ENCODE results near the gene RIC8B. TPM values are rescaled to one million over a fixed set of nuclear protein-coding genes. Genes with fewer than 3 reads are reported as not detected.
"Not testable (repeated sequence)": the region's sequence is repeated elsewhere in the genome, so short reads cannot be mapped to it uniquely, and the experiment has no call there.

RIC8B gene
- polyA plus RNA-seq (2012; ENCODE audit: low read depth, missing spikeins), result 3.4 TPM

DNA sequence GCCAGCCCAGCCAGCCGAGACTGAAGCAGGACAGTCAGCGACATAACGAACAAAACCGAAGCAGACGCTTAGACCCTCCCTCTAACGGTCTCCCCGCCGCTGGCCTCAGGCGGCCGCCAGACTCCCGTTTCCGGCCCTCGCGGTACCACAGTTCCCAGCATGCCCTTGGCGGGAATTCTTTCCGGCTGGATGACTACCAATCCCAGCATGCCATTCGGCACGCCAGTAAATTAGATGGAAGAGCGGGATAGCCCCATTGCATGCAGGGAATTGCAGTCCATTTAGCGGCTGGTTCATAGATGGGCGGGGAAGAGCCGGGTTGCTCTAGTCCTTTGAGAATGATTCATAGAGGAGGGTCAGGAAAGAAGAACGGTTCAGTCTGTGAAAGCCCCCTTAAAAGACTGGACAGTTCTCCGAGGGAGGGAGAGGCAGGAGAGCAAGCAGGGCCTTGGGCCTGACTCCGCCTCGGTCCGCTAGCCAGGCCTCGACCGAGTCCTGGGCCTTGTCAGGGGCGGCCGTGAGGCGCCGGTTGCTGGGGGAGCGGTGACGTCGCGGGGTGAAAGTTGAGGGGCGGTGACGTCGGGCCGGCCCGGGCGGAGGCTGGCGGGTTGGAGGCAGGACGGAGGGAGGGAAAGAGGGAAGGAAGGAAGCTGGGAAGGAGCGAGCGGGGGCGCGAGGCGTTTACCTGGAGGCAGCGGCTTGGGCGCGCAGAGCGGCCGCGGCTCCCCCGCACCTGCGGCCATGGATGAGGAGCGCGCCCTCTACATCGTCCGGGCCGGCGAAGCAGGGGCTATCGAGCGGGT lies at the start of gene RIC8B:
Gene RIC8B, plus strand, starts transcription at position 678 of the 803 bp plus-strand sequence. Its CDS starts 64 bp downstream, at position 742.
- FAIRE-seq (peak; percentile 97), DNase-seq (ENCODE audit: insufficient read length, low spot score) (peak; percentile 74)
- TF ChIP-seq PAX5 (IDR thresholded peaks at IDR 0.05; ENCODE audit: insufficient read depth, low read length, severe bottlenecking), result peak; percentile 86
- TF ChIP-seq POLR2A (IDR thresholded peaks at IDR 0.05; ENCODE audit: low read depth, low read length), result no peak; the same call in 1 of the 2 replicates
- 0 out of 2 replicates have a peak, but pooled peaks have one; percentile 20 for TF ChIP-seq POU2F2 (IDR thresholded peaks at IDR 0.05; ENCODE audit: low read depth, low read length)
- peak; percentile 21; the same call in 1 of the 2 replicates for TF ChIP-seq TAF1 (IDR thresholded peaks at IDR 0.05; ENCODE audit: low read depth, low read length)

DNA sequence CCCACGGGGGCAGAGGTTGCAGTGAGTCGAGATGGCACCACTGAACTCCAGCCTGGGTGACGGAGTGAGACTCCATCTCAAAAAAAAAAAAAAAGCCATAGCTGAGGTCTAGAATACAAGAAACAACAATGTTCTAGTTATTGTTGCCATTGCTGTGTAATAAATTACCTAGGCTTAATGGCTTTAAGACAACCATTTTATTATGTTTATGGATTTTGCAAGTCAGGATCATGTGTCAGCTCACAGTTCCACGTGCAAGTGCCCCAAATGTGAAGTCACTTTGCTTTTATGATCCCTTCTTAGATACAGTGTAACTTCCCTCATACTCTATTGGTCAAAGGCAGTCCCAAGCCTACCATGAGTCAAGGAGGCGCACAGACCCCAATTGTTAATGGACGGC lies 49.5 kb upstream of the RIC8B start:
- TF ChIP-seq POU2F2 (IDR thresholded peaks at IDR 0.05; ENCODE audit: low read depth, low read length) (no peak), POLR2A (IDR thresholded peaks at IDR 0.05; ENCODE audit: low read depth, low read length) (no peak), POLR2AphosphoS5 (IDR thresholded peaks at IDR 0.05; ENCODE audit: low read depth, low read length) (no peak), SPI1 (IDR thresholded peaks at IDR 0.05; ENCODE audit: low read depth, low read length) (no peak), TAF1 (IDR thresholded peaks at IDR 0.05; ENCODE audit: low read depth, low read length) (no peak), PAX5 (IDR thresholded peaks at IDR 0.05; ENCODE audit: insufficient read depth, low read length, severe bottlenecking) (no peak)
- DNase-seq (ENCODE audit: insufficient read length, low spot score) (no peak), FAIRE-seq (no peak)

GRCh38 chr12:106726603-106727202 lies 47.8 kb upstream of the RIC8B start:
- DNase-seq (ENCODE audit: insufficient read length, low spot score); FAIRE-seq: not testable (repeated sequence)

DNA sequence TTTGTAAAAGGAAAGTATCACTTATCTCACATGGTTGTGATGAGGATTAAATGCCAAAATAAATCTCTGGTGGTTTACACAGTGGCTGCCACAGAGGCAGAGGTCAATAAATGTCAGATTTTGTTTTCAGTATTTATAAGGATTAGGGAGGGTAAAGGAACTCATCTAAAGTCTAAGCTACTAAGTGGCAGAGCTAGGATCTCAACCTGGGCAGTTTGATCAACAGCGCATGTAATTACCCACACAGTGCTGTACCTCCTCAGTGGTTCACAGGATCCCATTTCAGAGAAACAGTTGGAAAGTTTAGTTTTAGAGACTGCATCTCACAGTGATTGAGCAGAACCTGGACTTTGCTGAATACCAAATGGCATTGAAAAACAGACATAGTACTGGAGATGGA lies 44.9 kb upstream of the RIC8B start:
- no peak for TF ChIP-seq POLR2A (IDR thresholded peaks at IDR 0.05; ENCODE audit: low read depth, low read length)
- no peak for TF ChIP-seq PAX5 (IDR thresholded peaks at IDR 0.05; ENCODE audit: insufficient read depth, low read length, severe bottlenecking)
- DNase-seq (ENCODE audit: insufficient read length, low spot score), result no peak
- no peak for FAIRE-seq

- no peak for DNase-seq (ENCODE audit: insufficient read length, low spot score)
- FAIRE-seq, result no peak
- TF ChIP-seq SPI1 (IDR thresholded peaks at IDR 0.05; ENCODE audit: low read depth, low read length) (no peak), TAF1 (IDR thresholded peaks at IDR 0.05; ENCODE audit: low read depth, low read length) (no peak), POLR2A (IDR thresholded peaks at IDR 0.05; ENCODE audit: low read depth, low read length) (no peak), POLR2AphosphoS5 (IDR thresholded peaks at IDR 0.05; ENCODE audit: low read depth, low read length) (no peak), PAX5 (IDR thresholded peaks at IDR 0.05; ENCODE audit: insufficient read depth, low read length, severe bottlenecking) (no peak), POU2F2 (IDR thresholded peaks at IDR 0.05; ENCODE audit: low read depth, low read length) (no peak)
Measured at GRCh38 chr12:106732890-106733289, 41.6 kb upstream of the RIC8B start.

DNA sequence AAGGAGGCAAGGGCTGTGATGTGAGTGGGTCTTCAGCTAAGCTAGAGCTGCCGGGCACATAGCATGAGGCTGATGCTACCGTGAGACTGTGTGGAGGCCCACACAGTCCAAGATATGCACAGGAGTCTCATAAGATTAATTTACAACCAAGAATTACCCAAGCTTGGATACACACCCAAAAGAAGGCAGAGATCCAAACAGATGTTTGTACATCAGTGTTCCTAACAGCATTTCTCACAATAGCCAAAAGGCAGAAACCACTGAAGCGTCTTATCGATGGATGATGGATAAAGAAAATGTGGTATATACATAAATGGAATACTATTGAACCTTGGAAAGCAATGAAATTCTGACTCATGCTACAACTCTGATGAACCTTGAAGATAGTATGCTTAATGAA lies 40.8 kb upstream of the RIC8B start:
- DNase-seq (ENCODE audit: insufficient read length, low spot score) (no peak), FAIRE-seq (no peak)
- TF ChIP-seq TAF1 (IDR thresholded peaks at IDR 0.05; ENCODE audit: low read depth, low read length) (no peak), SPI1 (IDR thresholded peaks at IDR 0.05; ENCODE audit: low read depth, low read length) (no peak), POLR2A (IDR thresholded peaks at IDR 0.05; ENCODE audit: low read depth, low read length) (no peak), PAX5 (IDR thresholded peaks at IDR 0.05; ENCODE audit: insufficient read depth, low read length, severe bottlenecking) (no peak), POLR2AphosphoS5 (IDR thresholded peaks at IDR 0.05; ENCODE audit: low read depth, low read length) (no peak), POU2F2 (IDR thresholded peaks at IDR 0.05; ENCODE audit: low read depth, low read length) (no peak)

DNA sequence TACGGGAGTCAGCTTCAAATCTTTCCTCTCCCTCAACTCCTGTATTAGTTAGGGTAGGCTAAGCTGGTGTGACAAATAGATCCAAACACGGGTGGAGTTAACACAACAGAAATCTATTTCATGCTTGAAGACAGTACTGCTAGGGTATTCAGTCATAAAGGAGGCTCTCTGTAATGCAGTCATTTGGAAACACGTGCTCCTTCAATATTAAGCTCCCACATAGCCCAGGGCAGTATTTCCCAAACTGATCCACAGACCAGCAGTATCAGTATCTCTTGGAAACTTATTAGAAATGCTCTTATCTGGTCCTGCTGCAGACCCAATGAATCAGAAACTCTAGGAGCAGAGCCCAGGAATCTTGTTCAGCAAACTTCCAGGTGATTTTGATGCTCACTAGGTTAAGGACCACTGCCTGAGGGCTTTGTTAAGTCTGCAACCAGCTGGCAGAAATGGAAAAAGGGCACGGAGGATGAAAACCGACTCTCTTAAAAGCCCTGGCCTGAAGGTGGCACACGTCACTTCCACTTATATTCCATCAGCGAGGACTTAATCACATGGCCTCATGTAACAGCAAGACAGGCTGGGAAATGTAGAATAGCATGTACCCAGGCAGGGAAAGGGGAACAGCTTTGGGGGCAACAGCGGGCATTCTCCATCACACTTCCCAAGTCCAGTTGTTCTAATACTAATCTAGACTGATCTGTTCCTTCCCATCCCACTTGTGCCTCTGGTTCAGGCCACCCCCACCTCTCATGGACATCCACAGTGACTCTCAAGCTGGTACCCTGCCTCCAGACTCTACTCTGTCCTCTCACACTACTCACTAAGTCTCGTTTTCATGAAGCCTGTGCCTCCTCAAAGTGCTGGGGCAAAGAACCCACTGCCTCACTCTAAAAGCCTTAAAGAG lies 38.2 kb upstream of the RIC8B start:
- no peak for DNase-seq (ENCODE audit: insufficient read length, low spot score)
- TF ChIP-seq SPI1 (IDR thresholded peaks at IDR 0.05; ENCODE audit: low read depth, low read length) (no peak), PAX5 (IDR thresholded peaks at IDR 0.05; ENCODE audit: insufficient read depth, low read length, severe bottlenecking) (no peak), POU2F2 (IDR thresholded peaks at IDR 0.05; ENCODE audit: low read depth, low read length) (no peak), POLR2AphosphoS5 (IDR thresholded peaks at IDR 0.05; ENCODE audit: low read depth, low read length) (no peak), POLR2A (IDR thresholded peaks at IDR 0.05; ENCODE audit: low read depth, low read length) (no peak), TAF1 (IDR thresholded peaks at IDR 0.05; ENCODE audit: low read depth, low read length) (no peak)
- FAIRE-seq, result no peak

DNA sequence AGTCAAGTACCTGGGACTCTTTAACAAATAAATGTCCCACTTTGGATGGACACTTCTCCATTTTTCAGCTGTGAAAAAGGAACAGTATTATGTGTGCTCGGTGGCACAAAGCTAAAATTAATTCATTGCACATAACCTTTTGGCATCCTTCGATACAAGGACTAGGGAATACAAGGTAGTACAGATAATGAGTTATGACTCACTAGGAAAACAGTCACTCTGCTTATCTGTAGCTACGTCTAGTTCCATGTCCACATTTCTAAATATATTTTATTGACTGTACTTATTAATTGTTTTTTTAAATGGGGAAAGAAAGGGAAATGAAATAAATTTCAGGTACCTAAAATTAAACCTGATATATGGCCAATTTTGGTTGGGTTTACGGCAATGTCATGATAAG lies 35.2 kb upstream of the RIC8B start:
- DNase-seq (ENCODE audit: insufficient read length, low spot score) (no peak), FAIRE-seq (no peak)
- TF ChIP-seq TAF1 (IDR thresholded peaks at IDR 0.05; ENCODE audit: low read depth, low read length) (no peak), POU2F2 (IDR thresholded peaks at IDR 0.05; ENCODE audit: low read depth, low read length) (no peak), POLR2AphosphoS5 (IDR thresholded peaks at IDR 0.05; ENCODE audit: low read depth, low read length) (no peak), PAX5 (IDR thresholded peaks at IDR 0.05; ENCODE audit: insufficient read depth, low read length, severe bottlenecking) (no peak), POLR2A (IDR thresholded peaks at IDR 0.05; ENCODE audit: low read depth, low read length) (no peak), SPI1 (IDR thresholded peaks at IDR 0.05; ENCODE audit: low read depth, low read length) (no peak)

DNA sequence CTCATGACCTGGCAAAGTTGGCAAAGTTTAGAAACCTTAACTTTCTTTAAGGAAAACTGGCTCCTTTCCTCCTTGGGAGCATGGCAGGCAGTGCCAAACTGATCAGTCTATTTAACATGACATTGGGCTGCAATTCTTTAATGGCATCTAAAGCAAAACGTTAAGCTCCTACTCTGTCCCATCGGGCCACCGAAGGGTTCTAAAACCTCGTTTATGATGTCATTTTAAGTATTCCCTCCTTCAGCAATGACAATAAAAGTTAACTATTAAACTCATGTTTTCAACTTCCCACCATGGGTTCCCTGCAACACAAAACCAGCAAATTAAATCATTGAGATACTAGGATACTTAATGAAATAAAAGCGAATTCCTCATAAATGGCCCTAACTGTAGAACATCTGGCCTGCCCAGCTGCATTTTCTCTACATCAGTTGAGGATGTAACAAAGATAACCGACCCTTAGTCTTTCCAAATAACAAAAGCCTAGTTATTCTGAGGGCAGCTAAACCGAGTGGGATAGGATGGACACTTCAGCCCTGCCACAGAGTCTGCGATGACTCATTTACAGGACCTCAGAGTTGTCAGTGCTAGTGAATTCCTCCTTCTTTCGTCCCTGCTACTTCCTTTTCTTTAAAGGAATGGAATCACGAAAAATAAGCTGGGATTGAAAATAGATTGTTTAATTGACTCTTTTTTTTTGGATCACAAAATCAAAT lies 34.5 kb upstream of the RIC8B start:
- no peak for FAIRE-seq
- TF ChIP-seq POU2F2 (IDR thresholded peaks at IDR 0.05; ENCODE audit: low read depth, low read length) (no peak), POLR2AphosphoS5 (IDR thresholded peaks at IDR 0.05; ENCODE audit: low read depth, low read length) (no peak), POLR2A (IDR thresholded peaks at IDR 0.05; ENCODE audit: low read depth, low read length) (no peak), PAX5 (IDR thresholded peaks at IDR 0.05; ENCODE audit: insufficient read depth, low read length, severe bottlenecking) (no peak), SPI1 (IDR thresholded peaks at IDR 0.05; ENCODE audit: low read depth, low read length) (no peak), TAF1 (IDR thresholded peaks at IDR 0.05; ENCODE audit: low read depth, low read length) (no peak)
- DNase-seq (ENCODE audit: insufficient read length, low spot score), result no peak
